ENCODE data around the gene FUT9. TPM values are rescaled to one million over a fixed set of nuclear protein-coding genes. Genes with fewer than 3 reads are reported as not detected.

FUT9 gene
- polyA plus RNA-seq, 3 donors = 4.6 to 7.5 (median 7.0) TPM

- no peak for DNase-seq (ENCODE audit: extremely low read depth in 1 of 11, low read depth in 9 of 11, low spot score in 4 of 11)
Measured at GRCh38 chr6:96153775-96154174, 138.0 kb downstream of the FUT9 start.

GRCh38 chr6:96156425-96156824 lies 140.7 kb downstream of the FUT9 start:
- no peak for DNase-seq (ENCODE audit: extremely low read depth in 1 of 11, low read depth in 9 of 11, low spot score in 4 of 11)

GRCh38 chr6:96157018-96157565 lies 141.3 kb downstream of the FUT9 start:
- DNase-seq (ENCODE audit: extremely low read depth in 1 of 11, low read depth in 9 of 11, low spot score in 4 of 11) = no peak

GRCh38 chr6:96162711-96163120 lies 146.9 kb downstream of the FUT9 start:
- DNase-seq (ENCODE audit: extremely low read depth in 1 of 11, low read depth in 9 of 11, low spot score in 4 of 11) = no peak

GRCh38 chr6:96164802-96165201 lies 149.0 kb downstream of the FUT9 start:
- no peak for DNase-seq (ENCODE audit: extremely low read depth in 1 of 11, low read depth in 9 of 11, low spot score in 4 of 11)

GRCh38 chr6:96171112-96171511 lies 155.3 kb downstream of the FUT9 start:
- no peak for DNase-seq (ENCODE audit: extremely low read depth in 1 of 11, low read depth in 9 of 11, low spot score in 4 of 11)

GRCh38 chr6:96184798-96185197 lies 169.0 kb downstream of the FUT9 start:
- no peak for DNase-seq (ENCODE audit: extremely low read depth in 1 of 11, low read depth in 9 of 11, low spot score in 4 of 11)

- no peak for DNase-seq (ENCODE audit: extremely low read depth in 1 of 11, low read depth in 9 of 11, low spot score in 4 of 11)
Measured at GRCh38 chr6:96186094-96186493, 170.3 kb downstream of the FUT9 start.

GRCh38 chr6:96186516-96187195 lies 170.9 kb downstream of the FUT9 start:
- peak in 1 of 11 donors; percentile 48 for DNase-seq (ENCODE audit: extremely low read depth in 1 of 11, low read depth in 9 of 11, low spot score in 4 of 11)

- DNase-seq (ENCODE audit: extremely low read depth in 1 of 11, low read depth in 9 of 11, low spot score in 4 of 11) = no peak
Measured at GRCh38 chr6:96194675-96195074, 178.9 kb downstream of the FUT9 start.

GRCh38 chr6:96195272-96195671 lies 179.5 kb downstream of the FUT9 start:
- no peak for DNase-seq (ENCODE audit: extremely low read depth in 1 of 11, low read depth in 9 of 11, low spot score in 4 of 11)

GRCh38 chr6:96196633-96197032 lies 180.9 kb downstream of the FUT9 start:
- DNase-seq (ENCODE audit: extremely low read depth in 1 of 11, low read depth in 9 of 11, low spot score in 4 of 11) = no peak

GRCh38 chr6:96197241-96197640 lies 181.5 kb downstream of the FUT9 start:
- no peak for DNase-seq (ENCODE audit: extremely low read depth in 1 of 11, low read depth in 9 of 11, low spot score in 4 of 11)

- no peak for DNase-seq (ENCODE audit: extremely low read depth in 1 of 11, low read depth in 9 of 11, low spot score in 4 of 11)
Measured at GRCh38 chr6:96202571-96202970, 186.8 kb downstream of the FUT9 start.

GRCh38 chr6:96211341-96211740 lies 195.6 kb downstream of the FUT9 start:
- DNase-seq (ENCODE audit: extremely low read depth in 1 of 11, low read depth in 9 of 11, low spot score in 4 of 11) = no peak

GRCh38 chr6:96212066-96212465 lies 196.3 kb downstream of the FUT9 start:
- DNase-seq (ENCODE audit: extremely low read depth in 1 of 11, low read depth in 9 of 11, low spot score in 4 of 11) = no peak

GRCh38 chr6:96213784-96214183 lies 198.0 kb downstream of the FUT9 start:
- DNase-seq (ENCODE audit: extremely low read depth in 1 of 11, low read depth in 9 of 11, low spot score in 4 of 11) = no peak

- no peak for DNase-seq (ENCODE audit: extremely low read depth in 1 of 11, low read depth in 9 of 11, low spot score in 4 of 11)
Measured at GRCh38 chr6:96223695-96224094, 207.9 kb downstream of the FUT9 start.

- DNase-seq (ENCODE audit: extremely low read depth in 1 of 11, low read depth in 9 of 11, low spot score in 4 of 11) = no peak
Measured at GRCh38 chr6:96227135-96227534, 211.4 kb downstream of the FUT9 start.

- no peak for DNase-seq (ENCODE audit: extremely low read depth in 1 of 11, low read depth in 9 of 11, low spot score in 4 of 11)
Measured at GRCh38 chr6:96234444-96234843, 218.7 kb downstream of the FUT9 start.

- no peak for DNase-seq (ENCODE audit: extremely low read depth in 1 of 11, low read depth in 9 of 11, low spot score in 4 of 11)
Measured at GRCh38 chr6:96235927-96236326, 220.2 kb downstream of the FUT9 start.
